ENCODE results near the gene ASCC1. TPM values are rescaled to one million over a fixed set of nuclear protein-coding genes. Genes with fewer than 3 reads are reported as not detected.

ASCC1 gene
- total RNA-seq, 1 donor from 2014 or later, result 49.5 TPM

GRCh38 chr10:72099600-72099921 lies 116.5 kb downstream of the ASCC1 start:
- Mint-ChIP-seq H3K4me1 (peaks cover 29% of the 10 kb centered on the region), H3K27ac (no peak overlapping the region), H3K27me3 (ENCODE audit: insufficient read depth, low read depth) (no peaks in the 10 kb centered on the region), H3K9me3 (no peaks in the 10 kb centered on the region), H3K4me3 (no peak overlapping the region), H3K36me3 (peaks cover 37% of the 10 kb centered on the region)
- Histone ChIP-seq H3K9ac (no peak overlapping the region), H4K20me1 (ENCODE audit: low read depth) (no peaks in the 10 kb centered on the region), H3K27me3 (no peaks in the 10 kb centered on the region), H3K79me2 (ENCODE audit: low read depth) (no peaks in the 10 kb centered on the region), H3K9me3 (ENCODE audit: low read depth) (no peaks in the 10 kb centered on the region), H3K27ac (no peak overlapping the region), H2AFZ (replicated peaks) (no peak overlapping the region), H3K4me2 (no peak overlapping the region), H3F3A (ENCODE audit: low read depth) (no peaks in the 10 kb centered on the region), H3K4me3 (no peak overlapping the region), H3K4me1 (no peaks in the 10 kb centered on the region), H3K36me3 (no peaks in the 10 kb centered on the region)
- no peak for TF ChIP-seq EZH2phosphoT487 (IDR thresholded peaks at IDR 0.05)
- no peak for TF ChIP-seq EZH2 (IDR thresholded peaks at IDR 0.05)
- TF ChIP-seq CTCF (IDR thresholded peaks at IDR 0.05), result no peak
- DNase-seq (ENCODE audit: low spot score), result no peak

GRCh38 chr10:72098836-72099599 lies 117.1 kb downstream of the ASCC1 start:
- H3K36me3 Mint-ChIP-seq, result peaks cover 38% of the 10 kb centered on the region
- H3K27me3 Mint-ChIP-seq (ENCODE audit: insufficient read depth, low read depth), result no peaks in the 10 kb centered on the region
- no peak for TF ChIP-seq CTCF (IDR thresholded peaks at IDR 0.05)
- no peak for TF ChIP-seq EZH2 (IDR thresholded peaks at IDR 0.05)
- TF ChIP-seq EZH2phosphoT487 (IDR thresholded peaks at IDR 0.05), result no peak
- Histone ChIP-seq H3K4me1 (no peaks in the 10 kb centered on the region), H3K79me2 (ENCODE audit: low read depth) (no peaks in the 10 kb centered on the region), H3F3A (ENCODE audit: low read depth) (no peaks in the 10 kb centered on the region), H3K9me3 (ENCODE audit: low read depth) (no peaks in the 10 kb centered on the region), H3K9ac (no peak overlapping the region), H2AFZ (replicated peaks) (no peak overlapping the region), H3K27me3 (no peaks in the 10 kb centered on the region), H4K20me1 (ENCODE audit: low read depth) (no peaks in the 10 kb centered on the region), H3K27ac (no peak overlapping the region), H3K4me3 (no peak overlapping the region), H3K4me2 (no peak overlapping the region), H3K36me3 (no peaks in the 10 kb centered on the region)
- DNase-seq (ENCODE audit: low spot score), result no peak
- H3K4me1 Mint-ChIP-seq, result peaks cover 25% of the 10 kb centered on the region
- H3K9me3 Mint-ChIP-seq, result no peaks in the 10 kb centered on the region
- no peak overlapping the region for H3K27ac Mint-ChIP-seq
- H3K4me3 Mint-ChIP-seq, result no peak overlapping the region

DNA sequence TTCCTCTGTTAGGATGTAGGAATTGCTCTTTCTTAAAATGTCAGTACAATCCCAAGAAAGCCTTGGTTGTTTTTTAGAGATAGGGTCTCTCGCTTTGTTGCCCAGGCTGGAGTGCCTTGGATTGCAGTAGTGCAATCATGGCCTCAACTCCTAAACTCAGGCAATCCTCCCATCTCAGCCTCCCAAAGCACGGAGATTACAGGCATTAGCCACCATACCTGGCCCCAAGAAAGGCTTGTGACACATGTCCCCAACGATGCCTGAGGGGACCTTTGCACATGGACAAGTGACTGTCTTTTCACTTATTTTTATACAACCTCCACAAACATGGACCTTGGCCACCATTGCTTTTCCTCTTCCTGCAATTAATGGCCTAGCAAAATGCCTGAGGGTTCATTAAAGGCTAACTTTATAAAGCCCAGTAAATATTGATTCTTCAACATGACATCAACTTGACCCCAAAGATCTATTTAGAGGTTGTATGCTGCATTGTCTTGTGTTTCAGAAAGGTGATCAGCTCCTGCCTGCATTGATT lies 117.7 kb downstream of the ASCC1 start:
- Histone ChIP-seq H2AFZ (replicated peaks) (no peak overlapping the region), H3K4me2 (no peak overlapping the region), H3K9ac (no peak overlapping the region), H3K79me2 (ENCODE audit: low read depth) (no peaks in the 10 kb centered on the region), H3K36me3 (no peaks in the 10 kb centered on the region), H3K9me3 (ENCODE audit: low read depth) (no peaks in the 10 kb centered on the region), H4K20me1 (ENCODE audit: low read depth) (no peaks in the 10 kb centered on the region), H3K4me1 (no peaks in the 10 kb centered on the region), H3K4me3 (no peak overlapping the region), H3K27ac (no peak overlapping the region), H3F3A (ENCODE audit: low read depth) (no peaks in the 10 kb centered on the region), H3K27me3 (no peaks in the 10 kb centered on the region)
- Mint-ChIP-seq H3K4me1 (peaks cover 20% of the 10 kb centered on the region), H3K27ac (no peak overlapping the region), H3K4me3 (no peak overlapping the region), H3K36me3 (peaks cover 35% of the 10 kb centered on the region), H3K27me3 (ENCODE audit: insufficient read depth, low read depth) (no peaks in the 10 kb centered on the region), H3K9me3 (no peaks in the 10 kb centered on the region)
- TF ChIP-seq EZH2 (IDR thresholded peaks at IDR 0.05) (no peak), EZH2phosphoT487 (IDR thresholded peaks at IDR 0.05) (no peak), CTCF (IDR thresholded peaks at IDR 0.05) (no peak)
- DNase-seq (ENCODE audit: low spot score), result no peak

All from neural progenitor cell (in vitro differentiated cells).